ENCODE results near the gene RSPH4A. TPM values are rescaled to one million over a fixed set of nuclear protein-coding genes. Genes with fewer than 3 reads are reported as not detected.
"Not testable (repeated sequence)": the region's sequence is repeated elsewhere in the genome, so short reads cannot be mapped to it uniquely, and the experiment has no call there.

Gene RSPH4A
- total and polyA plus RNA-seq, 4 experiments from 2014 or later = 0.39 to 0.44 TPM; not detected in 2

DNA sequence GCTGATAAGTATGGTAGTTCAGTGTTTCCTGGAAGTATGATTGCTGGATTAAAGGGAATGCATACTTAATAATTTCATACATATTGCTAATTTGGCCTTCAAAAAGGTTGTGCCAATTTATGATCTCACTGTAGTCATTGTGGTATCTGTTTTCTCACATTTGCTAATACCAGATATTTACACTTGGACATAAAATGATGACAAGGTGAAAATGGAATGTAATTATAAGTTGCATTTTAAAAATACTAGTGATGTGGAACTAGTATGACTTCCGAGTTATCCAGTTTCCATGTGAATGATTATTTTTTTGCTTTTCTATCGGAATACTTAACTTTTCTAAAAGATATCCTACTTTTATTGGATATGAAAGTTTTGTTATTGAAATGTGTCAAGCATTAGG is 29.5 kb upstream of the RSPH4A start:
- H3K36me3 ChIP-seq (ENCODE audit: insufficient read depth, low read length) = peaks cover 35% of the 10 kb centered on the region
- no peaks in the 10 kb centered on the region for H3K9me3 ChIP-seq (ENCODE audit: control insufficient read depth in 1 of 2, low read length in 2 of 2)
- H3K27me3 Mint-ChIP-seq = no peaks in the 10 kb centered on the region
- no peak overlapping the region for H3K4me3 Mint-ChIP-seq
- H3K27ac ChIP-seq (ENCODE audit: low read depth, low read length) = no peak overlapping the region
- no peaks in the 10 kb centered on the region for H3K9me3 Mint-ChIP-seq
- H3K36me3 Mint-ChIP-seq = peaks cover 54 to 61% of the 10 kb centered on the region in 2 donors
- POLR2A ChIA-PET (ENCODE audit: partially characterized antibody) = no interaction called here
- H3K27me3 ChIP-seq (ENCODE audit: insufficient read depth, low read length) = no peaks in the 10 kb centered on the region
- H3K4me1 Mint-ChIP-seq = peaks cover 0 to 4% (median 0%) of the 10 kb centered on the region in 4 donors
- no peaks in the 10 kb centered on the region for H3K4me1 ChIP-seq (ENCODE audit: insufficient read depth, low read length)
- CTCF ChIA-PET (ENCODE audit: partially characterized antibody) = no interaction called here
- intact Hi-C loops (cut with micrococcal nuclease) = no loop called here
- H3K4me3 ChIP-seq (ENCODE audit: low read length in 2 of 2) = no peak overlapping the region
- DNase-seq = no peak
- no peak overlapping the region for H3K27ac Mint-ChIP-seq

DNA sequence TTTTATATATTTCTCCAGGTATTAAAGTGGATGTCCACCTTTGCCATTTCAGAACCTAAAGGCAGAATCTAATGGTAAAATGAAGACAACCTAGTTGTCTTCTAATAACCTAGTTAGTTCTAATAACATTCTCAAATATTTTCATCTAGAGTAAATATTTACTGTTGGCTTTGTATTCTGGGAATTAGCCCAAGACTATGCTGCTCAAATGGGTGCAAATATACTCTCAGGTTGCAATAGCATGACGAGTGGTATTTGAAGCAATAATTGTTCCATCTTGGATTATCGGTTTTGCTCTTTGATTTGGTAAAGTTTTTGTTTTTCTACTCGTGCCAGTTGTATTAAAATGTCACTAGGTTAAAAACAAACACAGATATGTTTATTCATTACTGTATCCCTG is 21.0 kb upstream of the RSPH4A start:
- H3K36me3 ChIP-seq (ENCODE audit: insufficient read depth, low read length) = peaks cover 28% of the 10 kb centered on the region
- POLR2A ChIA-PET (ENCODE audit: partially characterized antibody) = no interaction called here
- H3K4me3 Mint-ChIP-seq = no peak overlapping the region
- H3K9me3 ChIP-seq (ENCODE audit: control insufficient read depth in 1 of 2, low read length in 2 of 2) = no peaks in the 10 kb centered on the region
- CTCF ChIA-PET (ENCODE audit: partially characterized antibody) = no interaction called here
- no peak overlapping the region for H3K27ac Mint-ChIP-seq
- no peaks in the 10 kb centered on the region for H3K4me1 ChIP-seq (ENCODE audit: insufficient read depth, low read length)
- no peaks in the 10 kb centered on the region for H3K9me3 Mint-ChIP-seq
- intact Hi-C loops (cut with micrococcal nuclease) = no loop called here
- DNase-seq = no peak
- H3K27me3 Mint-ChIP-seq = no peaks in the 10 kb centered on the region
- no peak overlapping the region for H3K4me3 ChIP-seq (ENCODE audit: low read length in 2 of 2)
- peaks cover 53 to 73% of the 10 kb centered on the region in 2 donors for H3K36me3 Mint-ChIP-seq
- no peaks in the 10 kb centered on the region for H3K27me3 ChIP-seq (ENCODE audit: insufficient read depth, low read length)
- no peaks in the 10 kb centered on the region for H3K4me1 Mint-ChIP-seq
- H3K27ac ChIP-seq (ENCODE audit: low read depth, low read length) = no peak overlapping the region

- H3K27me3 Mint-ChIP-seq = no peaks in the 10 kb centered on the region
- H3K4me1 Mint-ChIP-seq = no peaks in the 10 kb centered on the region
- ChIA-PET CTCF (ENCODE audit: partially characterized antibody) (no interaction called here), POLR2A (ENCODE audit: partially characterized antibody) (interaction anchor here (0.5 kb wide), 1 partner anchor 25 kb away, joined by 3 read pairs; no protein-coding TSS in a partner anchor)
- peaks cover 54 to 78% of the 10 kb centered on the region in 2 donors for H3K36me3 Mint-ChIP-seq
- Histone ChIP-seq H3K27me3 (ENCODE audit: insufficient read depth, low read length) (no peaks in the 10 kb centered on the region), H3K4me3 (ENCODE audit: low read length in 2 of 2) (no peak overlapping the region), H3K36me3 (ENCODE audit: insufficient read depth, low read length) (peaks cover 17% of the 10 kb centered on the region), H3K27ac (ENCODE audit: low read depth, low read length) (no peak overlapping the region), H3K4me1 (ENCODE audit: insufficient read depth, low read length) (no peaks in the 10 kb centered on the region), H3K9me3 (ENCODE audit: control insufficient read depth in 1 of 2, low read length in 2 of 2) (no peaks in the 10 kb centered on the region)
- H3K27ac Mint-ChIP-seq = no peak overlapping the region
- intact Hi-C loops (cut with micrococcal nuclease) = no loop called here
- peaks cover 0 to 3% (median 0%) of the 10 kb centered on the region in 8 donors for H3K9me3 Mint-ChIP-seq
- DNase-seq = no peak
- no peak overlapping the region for H3K4me3 Mint-ChIP-seq
Measured at GRCh38 chr6:116596815-116597214, 19.5 kb upstream of the RSPH4A start.

GRCh38 chr6:116603916-116604315 is 12.4 kb upstream of the RSPH4A start:
- H3K4me3 Mint-ChIP-seq; H3K27me3 ChIP-seq (ENCODE audit: insufficient read depth, low read length); H3K27ac Mint-ChIP-seq; intact Hi-C loops (cut with micrococcal nuclease); H3K4me1 Mint-ChIP-seq; H3K27me3 Mint-ChIP-seq; CTCF ChIA-PET (ENCODE audit: partially characterized antibody); H3K4me3 ChIP-seq (ENCODE audit: low read length in 2 of 2); POLR2A ChIA-PET (ENCODE audit: partially characterized antibody); DNase-seq; H3K36me3 ChIP-seq (ENCODE audit: insufficient read depth, low read length); H3K4me1 ChIP-seq (ENCODE audit: insufficient read depth, low read length); H3K27ac ChIP-seq (ENCODE audit: low read depth, low read length); H3K9me3 ChIP-seq (ENCODE audit: control insufficient read depth in 1 of 2, low read length in 2 of 2): not testable (repeated sequence)
- Mint-ChIP-seq H3K36me3 (peaks cover 30 to 66% of the 10 kb centered on the region in 2 donors), H3K9me3 (peaks cover 0 to 19% (median 5%) of the 10 kb centered on the region in 8 donors)

DNA sequence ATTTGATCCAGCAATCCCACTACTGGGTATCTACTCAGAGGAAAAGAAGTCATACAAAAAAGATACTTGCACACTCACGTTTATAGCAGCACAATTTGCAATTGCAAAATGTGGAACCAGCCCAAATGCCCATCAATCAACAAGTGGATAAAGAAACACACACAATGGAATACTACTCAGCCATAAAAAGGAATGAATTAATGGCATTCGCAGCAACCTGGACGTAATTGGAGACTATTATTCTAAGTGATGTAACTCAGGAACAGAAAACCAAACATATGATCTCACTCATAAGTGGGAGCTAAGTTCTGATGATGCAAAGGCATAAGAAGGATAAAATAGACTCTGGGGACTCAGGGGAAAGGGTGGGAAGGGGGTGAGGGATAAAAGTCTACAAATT is 11.4 kb upstream of the RSPH4A start:
- H3K27ac Mint-ChIP-seq; H3K27me3 Mint-ChIP-seq; intact Hi-C loops (cut with micrococcal nuclease); H3K27ac ChIP-seq (ENCODE audit: low read depth, low read length); CTCF ChIA-PET (ENCODE audit: partially characterized antibody); H3K27me3 ChIP-seq (ENCODE audit: insufficient read depth, low read length); POLR2A ChIA-PET (ENCODE audit: partially characterized antibody); H3K36me3 ChIP-seq (ENCODE audit: insufficient read depth, low read length); H3K4me1 ChIP-seq (ENCODE audit: insufficient read depth, low read length); H3K4me1 Mint-ChIP-seq; H3K4me3 ChIP-seq (ENCODE audit: low read length in 2 of 2); DNase-seq; H3K9me3 ChIP-seq (ENCODE audit: control insufficient read depth in 1 of 2, low read length in 2 of 2); H3K4me3 Mint-ChIP-seq: not testable (repeated sequence)
- Mint-ChIP-seq H3K9me3 (peaks cover 0 to 19% (median 5%) of the 10 kb centered on the region in 8 donors), H3K36me3 (peaks cover 32 to 57% of the 10 kb centered on the region in 2 donors)

DNA sequence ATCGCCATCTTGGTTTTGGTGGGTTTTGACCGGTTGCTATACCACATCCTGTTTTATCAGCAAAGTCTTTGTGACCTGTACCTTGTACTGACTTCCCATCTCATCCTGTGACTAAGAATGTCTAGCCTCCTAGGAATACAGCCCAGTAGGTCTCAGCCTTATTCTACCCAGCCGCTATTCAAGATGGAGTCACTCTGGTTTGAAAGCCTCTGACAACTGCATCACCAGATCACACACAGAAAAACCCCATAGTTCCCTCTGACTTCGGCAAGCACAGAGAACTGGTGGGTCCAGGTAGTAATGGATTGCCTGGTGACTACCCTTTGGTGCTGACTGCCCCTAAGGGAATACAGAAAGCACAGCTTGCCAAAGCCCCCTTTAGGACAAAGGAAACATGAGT is 10.3 kb upstream of the RSPH4A start:
- H3K36me3 Mint-ChIP-seq = peaks cover 29 to 49% of the 10 kb centered on the region in 2 donors
- Histone ChIP-seq H3K4me1 (ENCODE audit: insufficient read depth, low read length) (no peaks in the 10 kb centered on the region), H3K36me3 (ENCODE audit: insufficient read depth, low read length) (no peaks in the 10 kb centered on the region), H3K27me3 (ENCODE audit: insufficient read depth, low read length) (no peaks in the 10 kb centered on the region), H3K9me3 (ENCODE audit: control insufficient read depth in 1 of 2, low read length in 2 of 2) (no peaks in the 10 kb centered on the region), H3K4me3 (ENCODE audit: low read length in 2 of 2) (no peak overlapping the region), H3K27ac (ENCODE audit: low read depth, low read length) (no peak overlapping the region)
- no peaks in the 10 kb centered on the region for H3K4me1 Mint-ChIP-seq
- H3K27ac Mint-ChIP-seq = no peak overlapping the region
- DNase-seq = no peak
- intact Hi-C loops (cut with micrococcal nuclease) = no loop called here
- peaks cover 0 to 19% (median 5%) of the 10 kb centered on the region in 8 donors for H3K9me3 Mint-ChIP-seq
- peaks cover 0 to 1% of the 10 kb centered on the region in 2 donors for H3K27me3 Mint-ChIP-seq
- no peak overlapping the region for H3K4me3 Mint-ChIP-seq
- POLR2A ChIA-PET (ENCODE audit: partially characterized antibody) = no interaction called here
- CTCF ChIA-PET (ENCODE audit: partially characterized antibody) = no interaction called here

- no peak overlapping the region for H3K27ac ChIP-seq (ENCODE audit: low read depth, low read length)
- H3K36me3 ChIP-seq (ENCODE audit: insufficient read depth, low read length) = no peaks in the 10 kb centered on the region
- Mint-ChIP-seq H3K27ac (no peak overlapping the region), H3K27me3 (peaks cover 2 to 3% of the 10 kb centered on the region in 2 donors), H3K4me3 (no peak overlapping the region), H3K4me1 (peaks cover 0 to 4% (median 4%) of the 10 kb centered on the region in 4 donors), H3K9me3 (peaks cover 0 to 2% (median 0%) of the 10 kb centered on the region in 8 donors), H3K36me3 (peaks cover 3 to 5% of the 10 kb centered on the region in 2 donors)
- POLR2A ChIA-PET (ENCODE audit: partially characterized antibody) = no interaction called here
- DNase-seq = no peak
- H3K9me3 ChIP-seq (ENCODE audit: control insufficient read depth in 1 of 2, low read length in 2 of 2) = no peaks in the 10 kb centered on the region
- H3K27me3 ChIP-seq (ENCODE audit: insufficient read depth, low read length) = no peaks in the 10 kb centered on the region
- no peak overlapping the region for H3K4me3 ChIP-seq (ENCODE audit: low read length in 2 of 2)
- intact Hi-C loops (cut with micrococcal nuclease) = no loop called here
- CTCF ChIA-PET (ENCODE audit: partially characterized antibody) = no interaction called here
- H3K4me1 ChIP-seq (ENCODE audit: insufficient read depth, low read length) = peaks cover 6% of the 10 kb centered on the region
Measured at GRCh38 chr6:116611056-116611455, 5.2 kb upstream of the RSPH4A start.

- intact Hi-C loops (cut with micrococcal nuclease) = loop anchor here (2.0 kb wide), 1 partner anchor 46 kb away; the partner anchor contains the start of gene RWDD1
- H3K36me3 Mint-ChIP-seq = no peaks in the 10 kb centered on the region
Measured at GRCh38 chr6:116616737-116617053, 416 bp downstream of the RSPH4A start.

More at GRCh38 chr6:116616737-116617053, 416 bp downstream of the RSPH4A start:
- no peaks in the 10 kb centered on the region for H3K9me3 ChIP-seq (ENCODE audit: control insufficient read depth in 1 of 2, low read length in 2 of 2)
- ChIA-PET CTCF (ENCODE audit: partially characterized antibody) (interaction anchor here (1.4 kb wide), 1 partner anchor 81 kb away, joined by 3 read pairs; no protein-coding TSS in a partner anchor), POLR2A (ENCODE audit: partially characterized antibody) (no interaction called here)
- H3K4me3 Mint-ChIP-seq = peak overlapping the region; percentile 79 to 91 (median 90)
- no peaks in the 10 kb centered on the region for H3K27me3 ChIP-seq (ENCODE audit: insufficient read depth, low read length)
- H3K27ac ChIP-seq (ENCODE audit: low read depth, low read length) = no peak overlapping the region
- H3K4me1 ChIP-seq (ENCODE audit: insufficient read depth, low read length) = peaks cover 15% of the 10 kb centered on the region
- H3K27ac Mint-ChIP-seq = peak overlapping the region; percentile 5 to 93 (median 82)
- H3K36me3 ChIP-seq (ENCODE audit: insufficient read depth, low read length) = no peaks in the 10 kb centered on the region
- DNase-seq = peak in 3 of 5 donors; percentile 13 to 36 (median 15)
- no peaks in the 10 kb centered on the region for H3K9me3 Mint-ChIP-seq
- H3K4me1 Mint-ChIP-seq = peaks cover 11 to 20% (median 11%) of the 10 kb centered on the region in 4 donors
- H3K27me3 Mint-ChIP-seq = peaks cover 2 to 6% of the 10 kb centered on the region in 2 donors
- peak overlapping the region; percentile 37 to 49 for H3K4me3 ChIP-seq (ENCODE audit: low read length in 2 of 2)

Measured in CD4-positive, alpha-beta memory T cell (primary cell).